Type B pancreatic cell (in vitro differentiated cells): Measurements from ENCODE around the gene MCRIP2. TPM values are rescaled to one million over a fixed set of nuclear protein-coding genes. Genes with fewer than 3 reads are reported as not detected.

Experiments used
- DNase-seq: peaks from one replicate; pipeline ENCODE4 v3.0.0; 2021; ENCODE audit warnings: mixed read lengths; ENCODE audit not compliant: unreplicated experiment; ENCODE audit errors: extremely low spot score
- H3K27ac Mint-ChIP-seq: 2 replicates; pipeline ENCODE4 v1.8.0; 2021; ENCODE audit warnings: mild to moderate bottlenecking, mixed read lengths
- H3K27me3 Mint-ChIP-seq: 2 replicates; pipeline ENCODE4 v1.8.0; 2021; ENCODE audit warnings: mixed read lengths
- H3K36me3 Mint-ChIP-seq: 2 replicates; pipeline ENCODE4 v1.8.0; 2021; ENCODE audit warnings: mixed read lengths
- H3K4me1 Mint-ChIP-seq: one replicate; pipeline ENCODE4 v1.8.0; 2021; ENCODE audit warnings: mixed read lengths; ENCODE audit not compliant: unreplicated experiment
- H3K4me3 Mint-ChIP-seq: 2 replicates; pipeline ENCODE4 v1.8.0; 2021; ENCODE audit warnings: mild to moderate bottlenecking, mixed read lengths
- H3K9me3 Mint-ChIP-seq: 2 replicates; pipeline ENCODE4 v1.8.0; 2021; ENCODE audit warnings: mixed read lengths
- CTCF ChIP-seq: fragments of 200-600 bp; sonication (generic); conservative IDR thresholded peaks from 2 replicates; pipeline ENCODE4 v1.5.0; 2021; ENCODE audit warnings: antibody characterized with exemption, mild to moderate bottlenecking
- total RNA-seq: library from RNA; stranded (reverse); gene quantifications from 2 replicates; pipeline ENCODE4 v1.2.1, GENCODE V29; 2021; ENCODE audit warnings: low replicate concordance

MCRIP2 gene
- total RNA-seq, 1 donor from 2014 or later, result 36.8 TPM

GRCh38 chr16:640614-641013 is 1.0 kb upstream of the MCRIP2 start:
- no peak overlapping the region for H3K4me3 Mint-ChIP-seq
- no peak for TF ChIP-seq CTCF
- no peak overlapping the region for H3K27ac Mint-ChIP-seq
- no peaks in the 10 kb centered on the region for H3K36me3 Mint-ChIP-seq
- no peaks in the 10 kb centered on the region for H3K9me3 Mint-ChIP-seq
- DNase-seq, result no peak
- peaks cover 5% of the 10 kb centered on the region for H3K4me1 Mint-ChIP-seq
- peaks cover 6% of the 10 kb centered on the region for H3K27me3 Mint-ChIP-seq

DNA sequence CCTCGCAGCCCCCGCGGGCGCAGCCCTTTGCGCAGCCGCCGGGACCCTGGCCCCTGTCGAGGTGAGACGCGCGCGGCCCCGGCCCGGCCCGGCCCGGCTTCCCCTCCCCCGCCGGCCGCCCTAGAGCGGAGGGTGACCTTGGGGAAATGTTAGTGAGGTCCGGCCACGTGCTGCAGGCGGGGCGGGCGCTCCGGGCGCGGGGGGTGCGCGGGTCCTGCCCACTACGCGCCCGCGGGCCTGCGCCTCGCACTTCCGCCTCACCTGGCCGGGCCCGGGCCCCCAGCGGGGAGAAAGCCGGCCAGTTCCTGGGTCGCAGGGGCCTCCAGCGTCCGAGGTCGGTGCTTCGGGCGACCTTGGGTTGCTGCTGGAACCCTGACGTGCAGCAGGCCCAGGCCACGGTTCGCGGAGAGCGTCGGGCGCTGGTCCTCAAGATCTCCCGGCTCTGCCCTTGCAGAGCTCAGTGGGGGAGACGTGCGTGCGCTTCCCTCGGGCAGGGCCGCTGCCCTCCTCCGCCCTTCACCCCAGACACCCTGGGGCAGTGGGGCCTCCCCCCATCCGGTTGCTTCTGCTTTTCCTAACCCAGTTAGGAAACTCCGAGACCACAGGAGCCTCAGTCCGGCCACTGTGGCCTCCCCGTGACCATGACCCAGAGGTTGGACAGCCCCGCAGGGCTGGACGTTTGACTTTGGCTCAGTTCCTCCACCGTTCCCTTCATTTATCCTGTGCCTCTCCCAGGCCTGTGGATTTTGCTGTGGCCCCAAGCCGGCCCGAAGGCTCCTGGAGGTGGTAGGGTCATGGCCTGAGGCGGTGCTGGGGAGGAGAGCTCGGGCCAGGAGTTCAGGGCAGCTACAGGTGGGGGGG is 791 bp downstream of the MCRIP2 start:
- Mint-ChIP-seq H3K9me3 (no peaks in the 10 kb centered on the region), H3K27ac (no peak overlapping the region), H3K4me3 (peak overlapping the region; percentile 80), H3K4me1 (no peaks in the 10 kb centered on the region), H3K27me3 (no peaks in the 10 kb centered on the region), H3K36me3 (no peaks in the 10 kb centered on the region)
- TF ChIP-seq CTCF, result no peak
- no peak for DNase-seq

GRCh38 chr16:643050-643368 is 1.4 kb downstream of the MCRIP2 start:
- no peaks in the 10 kb centered on the region for H3K9me3 Mint-ChIP-seq
- TF ChIP-seq CTCF, result no peak
- H3K4me3 Mint-ChIP-seq, result peak overlapping the region; percentile 80
- H3K4me1 Mint-ChIP-seq, result no peaks in the 10 kb centered on the region
- H3K27ac Mint-ChIP-seq, result no peak overlapping the region
- H3K36me3 Mint-ChIP-seq, result no peaks in the 10 kb centered on the region
- no peak for DNase-seq
- H3K27me3 Mint-ChIP-seq, result no peaks in the 10 kb centered on the region

GRCh38 chr16:644556-644955 is 2.9 kb downstream of the MCRIP2 start:
- Mint-ChIP-seq H3K9me3 (no peaks in the 10 kb centered on the region), H3K36me3 (no peaks in the 10 kb centered on the region), H3K4me3 (peak overlapping the region; percentile 71), H3K27ac (no peak overlapping the region), H3K27me3 (no peaks in the 10 kb centered on the region), H3K4me1 (no peaks in the 10 kb centered on the region)
- TF ChIP-seq CTCF, result no peak
- DNase-seq, result no peak

DNA sequence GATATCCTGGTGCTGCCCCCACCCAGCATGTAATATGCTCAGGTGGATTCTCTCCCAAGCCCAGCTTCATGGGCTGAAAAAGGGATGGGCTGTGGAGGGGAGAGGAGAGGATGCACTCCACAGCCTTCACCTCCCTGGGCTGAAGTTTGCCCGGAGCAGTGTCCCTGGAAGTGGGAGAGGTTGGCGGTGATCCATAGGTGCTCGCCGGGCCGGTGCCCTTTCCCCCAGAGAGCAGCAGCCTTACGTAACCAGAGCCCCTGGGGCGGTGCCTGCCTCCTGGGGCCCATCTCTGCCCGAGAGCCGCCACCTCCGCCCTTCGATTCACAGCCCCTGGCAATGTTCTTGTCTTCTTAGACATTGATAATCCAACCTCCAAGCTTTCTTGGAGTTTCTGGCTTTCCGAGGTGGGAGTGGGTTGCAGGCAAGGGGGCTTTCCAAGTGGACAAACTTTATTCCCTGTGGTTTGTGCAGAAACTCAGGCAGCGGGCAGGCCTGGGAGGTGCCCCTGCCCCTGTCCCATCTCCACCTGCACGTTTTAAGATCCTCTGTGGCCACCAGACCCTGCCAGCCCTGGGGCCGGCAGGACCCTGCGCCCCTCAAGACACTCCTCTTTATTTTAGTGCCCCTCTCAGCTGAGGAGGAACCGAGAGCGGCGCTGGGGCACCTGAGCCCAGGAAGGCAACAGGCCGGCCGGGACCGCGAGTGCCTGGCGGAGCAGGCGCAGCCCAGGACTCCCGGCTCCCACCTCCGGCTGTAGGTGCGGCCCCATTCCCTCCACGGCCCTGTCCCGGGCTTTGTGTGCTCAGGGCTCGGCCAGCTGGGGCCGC is 4.4 kb downstream of the MCRIP2 start:
- Mint-ChIP-seq H3K4me3 (peak overlapping the region; percentile 69), H3K36me3 (no peaks in the 10 kb centered on the region), H3K4me1 (no peaks in the 10 kb centered on the region), H3K9me3 (no peaks in the 10 kb centered on the region), H3K27ac (peak overlapping the region; percentile 73), H3K27me3 (no peaks in the 10 kb centered on the region)
- no peak for TF ChIP-seq CTCF
- no peak for DNase-seq
